Measurements from ENCODE around the gene NTN1. TPM values are rescaled to one million over a fixed set of nuclear protein-coding genes. Genes with fewer than 3 reads are reported as not detected.

Gene NTN1
- total RNA-seq, 4 donors from 2014 or later = 3.6 to 20.6 (median 7.2) TPM

DNA sequence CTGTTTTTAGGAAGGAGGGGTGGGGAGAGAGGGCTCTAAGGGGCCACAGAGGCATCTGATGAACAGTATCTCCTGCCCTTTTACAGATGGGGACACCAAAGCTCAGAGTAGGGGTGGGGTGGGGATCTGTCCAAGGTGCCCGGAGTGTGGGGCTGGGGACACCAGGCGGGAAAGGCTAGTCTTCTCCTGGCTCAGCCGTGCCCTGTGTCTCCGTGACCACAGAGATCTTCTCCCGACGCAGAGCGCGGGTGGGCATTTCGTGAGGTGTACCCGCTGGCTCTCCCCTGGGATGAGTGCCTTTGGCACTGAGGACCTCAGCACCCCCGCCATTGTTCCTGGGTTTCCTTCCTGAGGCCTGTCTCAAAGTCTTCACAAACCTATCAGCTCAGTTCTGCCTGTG, 209.6 kb downstream of the NTN1 start:
- TF ChIP-seq, protein P1, sequence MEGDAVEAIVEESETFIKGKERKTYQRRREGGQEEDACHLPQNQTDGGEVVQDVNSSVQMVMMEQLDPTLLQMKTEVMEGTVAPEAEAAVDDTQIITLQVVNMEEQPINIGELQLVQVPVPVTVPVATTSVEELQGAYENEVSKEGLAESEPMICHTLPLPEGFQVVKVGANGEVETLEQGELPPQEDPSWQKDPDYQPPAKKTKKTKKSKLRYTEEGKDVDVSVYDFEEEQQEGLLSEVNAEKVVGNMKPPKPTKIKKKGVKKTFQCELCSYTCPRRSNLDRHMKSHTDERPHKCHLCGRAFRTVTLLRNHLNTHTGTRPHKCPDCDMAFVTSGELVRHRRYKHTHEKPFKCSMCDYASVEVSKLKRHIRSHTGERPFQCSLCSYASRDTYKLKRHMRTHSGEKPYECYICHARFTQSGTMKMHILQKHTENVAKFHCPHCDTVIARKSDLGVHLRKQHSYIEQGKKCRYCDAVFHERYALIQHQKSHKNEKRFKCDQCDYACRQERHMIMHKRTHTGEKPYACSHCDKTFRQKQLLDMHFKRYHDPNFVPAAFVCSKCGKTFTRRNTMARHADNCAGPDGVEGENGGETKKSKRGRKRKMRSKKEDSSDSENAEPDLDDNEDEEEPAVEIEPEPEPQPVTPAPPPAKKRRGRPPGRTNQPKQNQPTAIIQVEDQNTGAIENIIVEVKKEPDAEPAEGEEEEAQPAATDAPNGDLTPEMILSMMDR (IDR thresholded peaks at IDR 0.05) = no peak
- no peak for TF ChIP-seq POLR2A (IDR thresholded peaks at IDR 0.05)
- no peak for TF ChIP-seq EP300 (IDR thresholded peaks at IDR 0.05; ENCODE audit: low read depth)
- no peak for TF ChIP-seq POLR2AphosphoS5 (IDR thresholded peaks at IDR 0.05)
- H3K9me3 ChIP-seq = no peaks in the 10 kb centered on the region
- H3K27ac ChIP-seq = no peak overlapping the region
- no peak overlapping the region for H3K4me3 ChIP-seq
- H3K36me3 ChIP-seq = no peaks in the 10 kb centered on the region
- no peaks in the 10 kb centered on the region for H3K27me3 ChIP-seq
- 90% methylated on average over 11 of the region's 11 CpGs; no CpG with 5 or more reads in 1 of the 2 donors for WGBS, 2 donors (ENCODE audit: low coverage in 1 of 2)
- no peak for DNase-seq
- intact Hi-C loops (cut with DNase I; ENCODE audit: low total_unique reads) = no loop called here
- H3K4me1 ChIP-seq = peaks cover 0 to 6% (median 2%) of the 10 kb centered on the region in 4 donors
- in situ Hi-C loops (cut with MboI; ENCODE audit: low pct_ligation_motif_present in 1 of 4, low pct_unique_long_range_greater_than_20kb in 1 of 4, low sequenced_read_pairs in 3 of 4) = no loop called here

DNA sequence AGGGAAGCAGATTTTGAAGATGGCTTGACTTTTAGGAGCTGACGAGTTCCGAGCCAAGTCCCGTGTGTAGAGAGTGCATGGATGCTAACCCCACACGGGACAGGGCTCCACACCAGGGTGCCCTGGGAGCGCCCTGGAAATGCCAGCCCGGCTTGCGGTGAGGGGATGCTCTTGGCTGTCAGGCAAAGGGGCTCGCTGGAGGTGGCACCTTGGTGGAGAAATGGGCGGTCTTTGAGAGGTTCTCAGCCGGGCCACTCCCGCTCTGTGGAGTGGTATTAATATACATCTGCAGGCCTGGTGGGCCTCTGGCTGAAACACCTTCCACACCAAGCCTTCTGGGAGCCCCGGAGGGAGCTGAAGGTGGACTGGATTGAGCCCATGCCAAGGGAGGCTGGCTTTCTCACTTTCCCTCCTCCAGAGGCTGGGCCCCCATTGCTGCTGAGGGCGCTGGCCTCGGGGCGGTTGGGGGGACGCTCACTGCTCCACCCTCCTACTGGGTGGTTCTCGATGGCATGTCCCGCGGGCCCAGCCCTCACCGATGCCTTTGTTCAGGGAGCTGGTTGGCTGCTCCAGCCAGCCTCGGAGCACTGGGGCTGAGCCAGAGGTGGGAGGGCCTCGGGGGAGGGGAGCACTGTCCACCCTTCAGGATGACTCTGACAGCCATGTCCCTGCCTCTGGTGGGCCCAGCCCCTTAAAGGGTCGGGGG, 210.3 kb downstream of the NTN1 start:
- DNase-seq = no peak
- in situ Hi-C loops (cut with MboI; ENCODE audit: low pct_ligation_motif_present in 1 of 4, low pct_unique_long_range_greater_than_20kb in 1 of 4, low sequenced_read_pairs in 3 of 4) = no loop called here
- 89% methylated on average over 19 of the region's 23 CpGs; no CpG with 5 or more reads in 1 of the 2 donors for WGBS, 2 donors (ENCODE audit: low coverage in 1 of 2)
- H3K4me1 ChIP-seq = peaks cover 0 to 6% (median 2%) of the 10 kb centered on the region in 4 donors
- H3K36me3 ChIP-seq = no peaks in the 10 kb centered on the region
- H3K27ac ChIP-seq = no peak overlapping the region
- H3K9me3 ChIP-seq = no peaks in the 10 kb centered on the region
- intact Hi-C loops (cut with DNase I; ENCODE audit: low total_unique reads) = no loop called here
- TF ChIP-seq, protein P1 (IDR thresholded peaks at IDR 0.05) = no peak
- H3K27me3 ChIP-seq = no peaks in the 10 kb centered on the region
- H3K4me3 ChIP-seq = no peak overlapping the region

DNA sequence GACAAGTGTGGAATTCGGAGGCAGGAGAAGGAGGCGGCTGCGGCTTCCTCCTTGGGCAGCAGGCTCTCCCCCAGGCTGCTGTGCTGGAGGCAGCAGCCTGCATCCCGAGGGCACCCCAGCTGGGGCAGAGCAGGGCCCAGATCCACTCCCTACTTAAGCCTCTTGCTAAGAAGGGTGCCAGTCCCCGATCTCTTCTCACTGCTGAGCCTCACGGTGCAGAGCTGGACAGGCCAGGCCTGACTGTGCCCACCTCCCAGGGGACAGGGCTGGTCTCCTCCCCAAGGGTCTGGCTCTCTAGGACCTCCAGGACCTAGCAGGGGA, 210.8 kb downstream of the NTN1 start:
- DNase-seq = no peak
- no peak overlapping the region for H3K27ac ChIP-seq
- H3K36me3 ChIP-seq = no peaks in the 10 kb centered on the region
- in situ Hi-C loops (cut with MboI; ENCODE audit: low pct_ligation_motif_present in 1 of 4, low pct_unique_long_range_greater_than_20kb in 1 of 4, low sequenced_read_pairs in 3 of 4) = no loop called here
- H3K27me3 ChIP-seq = no peaks in the 10 kb centered on the region
- WGBS, 2 donors (ENCODE audit: low coverage in 1 of 2) = 75% methylated on average over 6 of the region's 6 CpGs; no CpG with 5 or more reads in 1 of the 2 donors
- no peak overlapping the region for H3K4me3 ChIP-seq
- intact Hi-C loops (cut with DNase I; ENCODE audit: low total_unique reads) = no loop called here
- H3K9me3 ChIP-seq = no peaks in the 10 kb centered on the region
- TF ChIP-seq POLR2A (IDR thresholded peaks at IDR 0.05) (no peak), EP300 (IDR thresholded peaks at IDR 0.05; ENCODE audit: low read depth) (no peak), POLR2AphosphoS5 (IDR thresholded peaks at IDR 0.05) (no peak)
- TF ChIP-seq, protein P1 (IDR thresholded peaks at IDR 0.05) = no peak
- peaks cover 0 to 6% (median 2%) of the 10 kb centered on the region in 4 donors for H3K4me1 ChIP-seq

DNA sequence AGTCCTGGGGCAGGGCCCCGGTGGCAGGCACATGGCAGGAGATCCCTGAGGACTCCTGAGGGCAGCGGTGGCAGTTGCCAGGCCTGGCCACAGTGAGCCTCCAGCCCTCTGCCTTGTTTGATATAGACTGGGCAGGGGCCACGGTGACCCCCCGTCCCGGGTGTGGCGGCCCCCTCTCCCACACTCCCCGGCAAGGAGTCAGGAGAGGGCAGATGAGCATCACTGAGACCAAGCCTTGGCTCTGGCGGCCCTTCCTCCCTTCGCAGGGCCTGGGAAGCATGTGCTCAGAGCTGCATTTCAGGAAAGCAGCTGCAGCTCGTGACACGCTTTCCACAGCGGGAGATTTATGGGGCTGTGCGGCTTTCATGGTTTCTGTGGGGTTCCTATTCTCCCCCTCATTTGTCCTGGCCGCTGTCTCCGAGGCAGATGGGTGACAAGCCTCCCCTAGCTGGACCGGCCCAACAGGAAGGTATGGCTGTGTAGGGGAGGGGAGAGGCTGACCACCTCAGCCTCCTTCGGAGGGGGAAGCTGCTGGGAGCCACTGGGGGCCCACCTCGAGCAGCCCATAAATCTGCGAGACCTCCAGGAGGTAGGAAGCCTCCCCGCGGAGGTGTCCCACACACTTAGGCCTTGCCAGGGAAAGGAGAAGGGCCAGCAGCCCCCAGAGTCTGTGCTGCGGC, 211.4 kb downstream of the NTN1 start:
- 66% methylated on average over 22 of the region's 22 CpGs; no CpG with 5 or more reads in 1 of the 2 donors for WGBS, 2 donors (ENCODE audit: low coverage in 1 of 2)
- no peak for TF ChIP-seq POLR2A (IDR thresholded peaks at IDR 0.05)
- peak in 2 of 3 donors; percentile 12 to 32 for TF ChIP-seq POLR2AphosphoS5 (IDR thresholded peaks at IDR 0.05)
- Histone ChIP-seq H3K27me3 (no peaks in the 10 kb centered on the region), H3K36me3 (no peaks in the 10 kb centered on the region), H3K4me3 (no peak overlapping the region), H3K9me3 (no peaks in the 10 kb centered on the region), H3K27ac (no peak overlapping the region), H3K4me1 (peaks cover 0 to 6% (median 2%) of the 10 kb centered on the region in 4 donors)
- intact Hi-C loops (cut with DNase I; ENCODE audit: low total_unique reads) = no loop called here
- in situ Hi-C loops (cut with MboI; ENCODE audit: low pct_ligation_motif_present in 1 of 4, low pct_unique_long_range_greater_than_20kb in 1 of 4, low sequenced_read_pairs in 3 of 4) = no loop called here
- DNase-seq = peak; percentile 30
